Sigmoid colon (tissue), 4 donors: ENCODE results near the gene RPTOR.

Experiments used
- CTCF ChIP-seq, 4 experiments: fragments of 450-650 bp in 3 of 4; fragments of 200-600 bp in 1 of 4; IDR thresholded peaks; one replicate each; pipeline ENCODE4 v1.5.1; 2016 to 2019; ENCODE audit warnings: antibody characterized with exemption in 4 of 4, mild to moderate bottlenecking in 3 of 4, moderate library complexity in 2 of 4
- EP300 ChIP-seq, 4 donors: sonication (generic); formaldehyde crosslinking; IDR thresholded peaks; one replicate each; pipeline ENCODE4 v1.6.1; 2017; ENCODE audit warnings: antibody characterized with exemption in 4 of 4
- POLR2A ChIP-seq, 2 donors: fragments of 450-650 bp; IDR thresholded peaks; one replicate each; pipeline ENCODE4 v1.6.1; 2016; ENCODE audit warnings: antibody characterized with exemption in 2 of 2, mild to moderate bottlenecking in 2 of 2, moderate library complexity in 2 of 2

- no peak for TF ChIP-seq EP300 (IDR thresholded peaks at IDR 0.05)
- no peak for TF ChIP-seq CTCF (IDR thresholded peaks at IDR 0.05)
- no peak for TF ChIP-seq POLR2A (IDR thresholded peaks at IDR 0.05)
These were observed 406.8 kb downstream of the RPTOR start for GRCh38 chr17:80951121-80952090.
